A673 (cell line): ENCODE measurements around the gene TAX1BP1. TPM values are rescaled to one million over a fixed set of nuclear protein-coding genes. Genes with fewer than 3 reads are reported as not detected.

ENCODE experiments used
- BruUV-seq: library from RNA; stranded (reverse); fragments of 400-500 nt; replicated peaks from 2 replicates; lab custom pipeline; 2021; lab: Mats Ljungman, UMichigan
- CTCF ChIA-PET: fragments of 300-600 bp; sonication (Branson Sonifier 250); formaldehyde crosslinking; loops from one replicate; lab custom pipeline; 2022; ENCODE audit warnings: antibody characterized with exemption; lab: Charles Lee
- POLR2A ChIA-PET: fragments of 300-600 bp; sonication (Branson Sonifier 250); formaldehyde crosslinking; loops from one replicate; lab custom pipeline; 2022; ENCODE audit warnings: antibody characterized with exemption; ENCODE audit not compliant: low non-redundant PET; lab: Charles Lee
- DNase-seq: peaks from one replicate; pipeline ENCODE4 v3.0.0-alpha.2; 2015; ENCODE audit warnings: low spot score
- H3K27ac ChIP-seq: fragments of 200-600 bp; sonication (generic); 2 replicates; pipeline ENCODE4 v1.5.1; 2016; ENCODE audit warnings: mixed run types, low read depth, mild to moderate bottlenecking, mixed read lengths, antibody characterized with exemption, low read length; ENCODE audit not compliant: poor library complexity, severe bottlenecking
- H3K27me3 ChIP-seq: fragments of 200-600 bp; sonication (generic); replicated peaks from 2 replicates; pipeline ENCODE4 v1.6.1; 2017; ENCODE audit warnings: mixed run types, low read depth, mild to moderate bottlenecking, mixed read lengths, antibody characterized with exemption, low read length; ENCODE audit not compliant: insufficient read depth, poor library complexity
- H3K36me3 ChIP-seq: fragments of 200-600 bp; sonication (generic); 2 replicates; pipeline ENCODE4 v1.6.1; 2016; ENCODE audit warnings: mixed run types, mild to moderate bottlenecking, mixed read lengths, antibody characterized with exemption, low read length; ENCODE audit not compliant: insufficient read depth, poor library complexity, severe bottlenecking
- H3K4me1 ChIP-seq: fragments of 200-600 bp; sonication (generic); 2 replicates; pipeline ENCODE4 v1.6.1; 2017; ENCODE audit warnings: mixed run types, mild to moderate bottlenecking, mixed read lengths, antibody characterized with exemption, low read length; ENCODE audit not compliant: insufficient read depth, poor library complexity, severe bottlenecking
- H3K4me3 ChIP-seq: fragments of 200-600 bp; sonication (generic); 2 replicates; pipeline ENCODE4 v1.5.1; 2016; ENCODE audit warnings: low read depth, mixed run types, mild to moderate bottlenecking, mixed read lengths, low read length; ENCODE audit not compliant: poor library complexity, severe bottlenecking
- H3K9me3 ChIP-seq: fragments of 200-600 bp; sonication (generic); 2 replicates; pipeline ENCODE4 v1.6.1; 2016; ENCODE audit warnings: mixed run types, low read depth, mild to moderate bottlenecking, mixed read lengths, antibody characterized with exemption, low read length; ENCODE audit not compliant: poor library complexity, severe bottlenecking
- EZH2 ChIP-seq: fragments of 200-600 bp; sonication (generic); IDR thresholded peaks from 2 replicates; pipeline ENCODE4 v1.6.1; 2017; ENCODE audit warnings: borderline replicate concordance, low read depth, mild to moderate bottlenecking, mixed read lengths, antibody characterized with exemption, low read length; ENCODE audit not compliant: poor library complexity, severe bottlenecking
- intact Hi-C: fragments of 100-400 bp; cut with micrococcal nuclease; formaldehyde crosslinking; loops from one replicate; pipeline ENCODE4 v1.10.0; 2022; ENCODE audit not compliant: unreplicated experiment
- total RNA-seq: library from RNA; stranded (reverse); gene quantifications from 2 replicates; pipeline ENCODE4 v1.2.3, GENCODE V29; 2021
- TF ChIP-seq, protein P1 (sequence below): fragments of 300-800, 200-600 bp; sonication (generic); conservative IDR thresholded peaks from 2 replicates; pipeline ENCODE4 v1.5.1; 2017; ENCODE audit warnings: low read depth, mild to moderate bottlenecking, antibody characterized with exemption, low read length, moderate library complexity, mixed read lengths

Gene TAX1BP1
- total RNA-seq, 1 experiment from 2014 or later: 54.0 TPM

- DNase-seq: peak; percentile 72
- intact Hi-C loops: no loop called here
- CTCF ChIA-PET: interaction anchor here (0.7 to 1.2 kb wide), 3 partner anchors 30 to 1741 kb away, joined by 3 to 9 read pairs (median 3); no protein-coding TSS in a partner anchor
- peaks cover 10% of the 10 kb centered on the region for H3K36me3 ChIP-seq
- H3K4me3 ChIP-seq: no peak overlapping the region
- peaks cover 9% of the 10 kb centered on the region for H3K4me1 ChIP-seq
- H3K27ac ChIP-seq: no peak overlapping the region
- no peak for TF ChIP-seq EZH2
- TF ChIP-seq, protein P1, sequence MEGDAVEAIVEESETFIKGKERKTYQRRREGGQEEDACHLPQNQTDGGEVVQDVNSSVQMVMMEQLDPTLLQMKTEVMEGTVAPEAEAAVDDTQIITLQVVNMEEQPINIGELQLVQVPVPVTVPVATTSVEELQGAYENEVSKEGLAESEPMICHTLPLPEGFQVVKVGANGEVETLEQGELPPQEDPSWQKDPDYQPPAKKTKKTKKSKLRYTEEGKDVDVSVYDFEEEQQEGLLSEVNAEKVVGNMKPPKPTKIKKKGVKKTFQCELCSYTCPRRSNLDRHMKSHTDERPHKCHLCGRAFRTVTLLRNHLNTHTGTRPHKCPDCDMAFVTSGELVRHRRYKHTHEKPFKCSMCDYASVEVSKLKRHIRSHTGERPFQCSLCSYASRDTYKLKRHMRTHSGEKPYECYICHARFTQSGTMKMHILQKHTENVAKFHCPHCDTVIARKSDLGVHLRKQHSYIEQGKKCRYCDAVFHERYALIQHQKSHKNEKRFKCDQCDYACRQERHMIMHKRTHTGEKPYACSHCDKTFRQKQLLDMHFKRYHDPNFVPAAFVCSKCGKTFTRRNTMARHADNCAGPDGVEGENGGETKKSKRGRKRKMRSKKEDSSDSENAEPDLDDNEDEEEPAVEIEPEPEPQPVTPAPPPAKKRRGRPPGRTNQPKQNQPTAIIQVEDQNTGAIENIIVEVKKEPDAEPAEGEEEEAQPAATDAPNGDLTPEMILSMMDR: peak; percentile 60
- POLR2A ChIA-PET: no interaction called here
- no peaks in the 10 kb centered on the region for H3K27me3 ChIP-seq
- no peaks in the 10 kb centered on the region for H3K9me3 ChIP-seq
- BruUV-seq: no TSS peak
Measured at GRCh38 chr7:27745064-27745583, 5.2 kb downstream of the TAX1BP1 start.

DNA sequence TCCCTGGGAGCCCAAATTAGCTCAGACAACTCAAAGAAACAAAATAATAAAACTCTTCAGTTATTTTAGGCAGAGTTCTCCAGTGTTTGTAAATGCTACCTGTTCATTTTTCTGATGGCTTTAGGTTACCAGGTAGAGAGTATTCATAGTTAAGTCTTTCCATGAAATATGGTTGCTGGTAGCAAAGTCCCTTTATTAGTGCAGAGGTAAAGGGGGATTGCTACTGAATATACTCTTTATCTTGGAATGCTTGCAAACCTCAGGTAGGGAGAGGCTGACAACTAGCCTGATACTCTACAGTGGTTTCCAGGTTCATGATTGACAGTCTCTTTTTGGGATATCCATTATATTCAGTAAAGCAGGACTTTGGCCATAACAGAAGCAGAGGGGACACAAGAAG is 6.5 kb downstream of the TAX1BP1 start:
- CTCF ChIA-PET: no interaction called here
- intact Hi-C loops: no loop called here
- Histone ChIP-seq H3K9me3 (no peaks in the 10 kb centered on the region), H3K36me3 (peaks cover 17% of the 10 kb centered on the region), H3K27ac (no peak overlapping the region), H3K27me3 (no peaks in the 10 kb centered on the region), H3K4me3 (no peak overlapping the region), H3K4me1 (peaks cover 9% of the 10 kb centered on the region)
- POLR2A ChIA-PET: no interaction called here
- TF ChIP-seq, protein P1: no peak
- TF ChIP-seq EZH2: no peak
- BruUV-seq: no TSS peak
- no peak for DNase-seq

DNA sequence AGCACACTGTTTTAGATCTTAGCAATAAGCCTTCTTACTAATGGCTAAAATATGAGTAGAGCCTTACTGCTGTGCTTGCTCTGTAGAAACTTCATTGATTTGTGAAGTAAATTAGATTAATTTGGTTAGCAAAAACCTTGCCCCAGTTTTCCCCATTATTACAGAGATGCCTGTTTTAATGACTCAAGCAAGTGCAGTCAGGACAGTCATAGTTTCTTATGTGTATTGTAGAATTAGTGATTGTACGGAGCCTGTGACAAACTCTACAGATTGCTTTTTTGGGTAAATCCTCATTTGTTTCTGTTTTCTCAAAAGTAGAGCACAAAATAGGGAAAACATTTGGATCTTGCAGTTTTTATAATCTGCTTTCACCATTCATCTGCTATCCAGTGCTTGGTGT is 7.0 kb downstream of the TAX1BP1 start:
- H3K4me1 ChIP-seq: peaks cover 9% of the 10 kb centered on the region
- no peaks in the 10 kb centered on the region for H3K27me3 ChIP-seq
- DNase-seq: no peak
- H3K36me3 ChIP-seq: peaks cover 18% of the 10 kb centered on the region
- H3K4me3 ChIP-seq: no peak overlapping the region
- no peak for TF ChIP-seq EZH2
- TF ChIP-seq, protein P1: no peak
- no peak overlapping the region for H3K27ac ChIP-seq
- intact Hi-C loops: no loop called here
- ChIA-PET CTCF (no interaction called here), POLR2A (no interaction called here)
- no TSS peak for BruUV-seq
- H3K9me3 ChIP-seq: no peaks in the 10 kb centered on the region
